ENCODE results near the gene ERCC2. TPM values are rescaled to one million over a fixed set of nuclear protein-coding genes. Genes with fewer than 3 reads are reported as not detected.

The ERCC2 gene
- total and polyA plus RNA-seq, 2 donors = 8.6 to 17.5 TPM

- no peak overlapping the region for H3K27ac ChIP-seq (ENCODE audit: low read depth)
- no peaks in the 10 kb centered on the region for H3K4me1 ChIP-seq (ENCODE audit: insufficient read depth)
- peaks cover 4% of the 10 kb centered on the region for H3K36me3 ChIP-seq (ENCODE audit: insufficient read depth)
- no peak for DNase-seq (ENCODE audit: extremely low spot score)
- WGBS = 74% methylated on average over 4 of the region's 4 CpGs
- no peak overlapping the region for H3K4me3 ChIP-seq (ENCODE audit: low read depth, low read length)
Observed at GRCh38 chr19:45305007-45305406, 65.4 kb downstream of the ERCC2 start.

- Histone ChIP-seq H3K36me3 (ENCODE audit: insufficient read depth) (peaks cover 4% of the 10 kb centered on the region), H3K27ac (ENCODE audit: low read depth) (no peak overlapping the region), H3K4me3 (ENCODE audit: low read depth, low read length) (no peak overlapping the region), H3K4me1 (ENCODE audit: insufficient read depth) (no peaks in the 10 kb centered on the region)
- 78% methylated on average over 4 of the region's 4 CpGs for WGBS
- no peak for DNase-seq (ENCODE audit: extremely low spot score)
Observed at GRCh38 chr19:45304141-45304926, 66.0 kb downstream of the ERCC2 start.

GRCh38 chr19:45303269-45304060 is 66.9 kb downstream of the ERCC2 start:
- Histone ChIP-seq H3K4me3 (ENCODE audit: low read depth, low read length) (no peak overlapping the region), H3K36me3 (ENCODE audit: insufficient read depth) (peaks cover 4% of the 10 kb centered on the region), H3K27ac (ENCODE audit: low read depth) (no peak overlapping the region), H3K4me1 (ENCODE audit: insufficient read depth) (no peaks in the 10 kb centered on the region)
- WGBS = 92% methylated on average over 12 of the region's 12 CpGs
- DNase-seq (ENCODE audit: extremely low spot score) = no peak

- WGBS = 92% methylated on average over 27 of the region's 27 CpGs
- Histone ChIP-seq H3K36me3 (ENCODE audit: insufficient read depth) (peaks cover 4% of the 10 kb centered on the region), H3K4me3 (ENCODE audit: low read depth, low read length) (no peak overlapping the region), H3K4me1 (ENCODE audit: insufficient read depth) (no peaks in the 10 kb centered on the region), H3K27ac (ENCODE audit: low read depth) (no peak overlapping the region)
- no peak for DNase-seq (ENCODE audit: extremely low spot score)
Observed at GRCh38 chr19:45302416-45302815, 68.0 kb downstream of the ERCC2 start.

Other genes with a start within 250 kb of the ERCC2 start
- 0.58 TPM for gene NKPD1, start 209.6 kb downstream of the ERCC2 start, total RNA-seq
- gene NKPD1, start 209.6 kb downstream of the ERCC2 start, polyA plus RNA-seq = 0.37 TPM
- gene TRAPPC6A, start 192.3 kb downstream of the ERCC2 start, total RNA-seq = 7.1 TPM
- 46.1 TPM for gene TRAPPC6A, start 192.3 kb downstream of the ERCC2 start, polyA plus RNA-seq
- 3.9 TPM for gene BLOC1S3, start 191.8 kb downstream of the ERCC2 start, total RNA-seq
- gene BLOC1S3, start 191.8 kb downstream of the ERCC2 start, polyA plus RNA-seq = 9.3 TPM
- 3.4 TPM for gene EXOC3L2, start 125.2 kb downstream of the ERCC2 start, total RNA-seq
- 6.9 TPM for gene EXOC3L2, start 125.2 kb downstream of the ERCC2 start, polyA plus RNA-seq
- 14.8 TPM for gene MARK4, start 119.3 kb downstream of the ERCC2 start, total RNA-seq
- 34.4 TPM for gene MARK4, start 119.3 kb downstream of the ERCC2 start, polyA plus RNA-seq
- 39.0 TPM for gene CKM, start 47.7 kb downstream of the ERCC2 start, total RNA-seq
- 1.1 TPM for gene CKM, start 47.7 kb downstream of the ERCC2 start, polyA plus RNA-seq
- 0.16 TPM for gene KLC3, start 29.8 kb downstream of the ERCC2 start, total RNA-seq
- 0.05 TPM for gene KLC3, start 29.8 kb downstream of the ERCC2 start, polyA plus RNA-seq
- gene PPP1R13L, start 34.5 kb upstream of the ERCC2 start, total RNA-seq = 7.7 TPM
- 28.1 TPM for gene PPP1R13L, start 34.5 kb upstream of the ERCC2 start, polyA plus RNA-seq
- gene POLR1G, start 36.1 kb upstream of the ERCC2 start, total RNA-seq = 1.8 TPM
- gene POLR1G, start 36.1 kb upstream of the ERCC2 start, polyA plus RNA-seq = 5.0 TPM
- gene ERCC1, start 53.3 kb upstream of the ERCC2 start, total RNA-seq = 64.0 TPM
- gene ERCC1, start 53.3 kb upstream of the ERCC2 start, polyA plus RNA-seq = 50.3 TPM
- gene FOSB, start 97.4 kb upstream of the ERCC2 start, total RNA-seq = 10.4 TPM
- gene FOSB, start 97.4 kb upstream of the ERCC2 start, polyA plus RNA-seq = 128 TPM
- 6.0 TPM for gene RTN2, start 126.5 kb upstream of the ERCC2 start, total RNA-seq
- gene RTN2, start 126.5 kb upstream of the ERCC2 start, polyA plus RNA-seq = 34.9 TPM
- gene PPM1N, start 127.9 kb upstream of the ERCC2 start, total RNA-seq = 0.53 TPM
- gene PPM1N, start 127.9 kb upstream of the ERCC2 start, polyA plus RNA-seq = 5.3 TPM
- 42.6 TPM for gene VASP, start 136.9 kb upstream of the ERCC2 start, total RNA-seq
- 174 TPM for gene VASP, start 136.9 kb upstream of the ERCC2 start, polyA plus RNA-seq
- 3.4 TPM for gene OPA3, start 214.2 kb upstream of the ERCC2 start, total RNA-seq
- gene OPA3, start 214.2 kb upstream of the ERCC2 start, polyA plus RNA-seq = 10.2 TPM
- gene GPR4, start 231.6 kb upstream of the ERCC2 start, total RNA-seq = 0.32 TPM
- 3.7 TPM for gene GPR4, start 231.6 kb upstream of the ERCC2 start, polyA plus RNA-seq